OCI-LY3 (cell line): Measurements from ENCODE around the gene IQGAP2.

Experiments used
- H2AFZ ChIP-seq: fragments of 200-600, 300-600 bp; shearing (Covaris generic); 2 replicates; pipeline ENCODE4 v1.6.0; 2014; ENCODE audit warnings: antibody characterized with exemption, low read depth, low read length
- H3K27ac ChIP-seq: fragments of 200-600, 300-600 bp; sonication (generic); 2 replicates; pipeline ENCODE4 v1.5.1; 2014; ENCODE audit warnings: mild to moderate bottlenecking, low read length, moderate library complexity, mixed read lengths
- H3K27me3 ChIP-seq: fragments of 200-600, 300-600 bp; sonication (generic); 2 replicates; pipeline ENCODE4 v1.6.1; 2014; ENCODE audit warnings: low read depth, low read length, mixed read lengths
- H3K36me3 ChIP-seq: fragments of 200-600, 300-600 bp; sonication (generic); replicated peaks from 2 replicates; pipeline ENCODE3; 2014; ENCODE audit warnings: low read depth, low read length, mixed read lengths
- H3K4me1 ChIP-seq: fragments of 300-600, 200-600 bp; sonication (generic); 2 replicates; pipeline ENCODE4 v1.6.1; 2014; ENCODE audit warnings: low read length, mixed read lengths
- H3K4me2 ChIP-seq: fragments of 200-600, 300-600 bp; sonication (generic); 2 replicates; pipeline ENCODE4 v1.6.1; 2014; ENCODE audit warnings: low read length, mixed read lengths
- H3K4me3 ChIP-seq: fragments of 300-600, 200-600 bp; sonication (generic); 2 replicates; pipeline ENCODE4 v1.5.1; 2014; ENCODE audit warnings: antibody characterized with exemption, mild to moderate bottlenecking, low read length, moderate library complexity
- H3K79me2 ChIP-seq: fragments of 300-600, 200-600 bp; shearing (Covaris generic); 2 replicates; pipeline ENCODE4 v1.6.1; 2014; ENCODE audit warnings: mild to moderate bottlenecking, low read length, mixed read lengths
- H3K9ac ChIP-seq: fragments of 300-600, 200-600 bp; shearing (Covaris generic); 2 replicates; pipeline ENCODE4 v1.6.0; 2014; ENCODE audit warnings: mild to moderate bottlenecking, low read length, moderate library complexity
- H3K9me3 ChIP-seq: fragments of 200-600, 300-600 bp; shearing (Covaris generic); 2 replicates; pipeline ENCODE4 v1.6.1; 2014; ENCODE audit warnings: low read length, mixed read lengths; ENCODE audit not compliant: insufficient read depth
- H4K20me1 ChIP-seq: fragments of 200-600, 300-600 bp; sonication (generic); 2 replicates; pipeline ENCODE4 v1.6.1; 2016; ENCODE audit warnings: low read length, mixed read lengths; ENCODE audit not compliant: insufficient read depth
- EZH2phosphoT487 ChIP-seq: fragments of 200-600 bp; shearing (Covaris generic); IDR thresholded peaks from 2 replicates; pipeline ENCODE4 v1.6.1; 2018; ENCODE audit warnings: antibody characterized with exemption, mixed run types, low read depth
- TF ChIP-seq, protein P1 (sequence below): fragments of 200-600, 300-600 bp; sonication (generic); IDR thresholded peaks from 2 replicates; pipeline ENCODE4 v1.5.1; 2014; ENCODE audit warnings: antibody characterized with exemption, low read length, low read depth

The IQGAP2 gene

DNA sequence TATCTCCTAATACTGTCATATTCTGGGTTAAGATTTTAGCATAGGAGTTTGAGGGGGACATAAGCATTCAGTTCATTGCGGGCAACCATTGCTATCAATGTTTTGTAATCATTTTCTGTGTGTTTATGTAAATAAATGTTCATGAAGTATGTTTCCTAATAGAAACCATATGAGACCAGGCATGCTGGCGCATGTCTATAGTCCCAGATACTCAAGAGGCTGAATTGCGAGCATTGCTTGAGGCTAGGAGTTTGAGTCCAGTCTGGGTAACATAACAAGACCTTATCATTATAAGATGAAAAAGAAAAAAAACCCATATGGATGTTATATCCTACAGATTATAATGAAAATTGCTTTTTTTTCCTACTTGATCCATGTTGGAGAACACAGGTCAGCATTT, 129.0 kb downstream of the IQGAP2 start:
- Histone ChIP-seq H3K4me2 (no peak overlapping the region), H3K4me1 (no peaks in the 10 kb centered on the region), H3K9ac (no peak overlapping the region), H3K27ac (no peak overlapping the region), H3K4me3 (no peak overlapping the region), H3K9me3 (no peaks in the 10 kb centered on the region), H3K27me3 (no peaks in the 10 kb centered on the region), H3K79me2 (no peaks in the 10 kb centered on the region), H2AFZ (no peak overlapping the region), H4K20me1 (no peaks in the 10 kb centered on the region), H3K36me3 (no peaks in the 10 kb centered on the region)
- no peak for TF ChIP-seq EZH2phosphoT487
- TF ChIP-seq, protein P1, sequence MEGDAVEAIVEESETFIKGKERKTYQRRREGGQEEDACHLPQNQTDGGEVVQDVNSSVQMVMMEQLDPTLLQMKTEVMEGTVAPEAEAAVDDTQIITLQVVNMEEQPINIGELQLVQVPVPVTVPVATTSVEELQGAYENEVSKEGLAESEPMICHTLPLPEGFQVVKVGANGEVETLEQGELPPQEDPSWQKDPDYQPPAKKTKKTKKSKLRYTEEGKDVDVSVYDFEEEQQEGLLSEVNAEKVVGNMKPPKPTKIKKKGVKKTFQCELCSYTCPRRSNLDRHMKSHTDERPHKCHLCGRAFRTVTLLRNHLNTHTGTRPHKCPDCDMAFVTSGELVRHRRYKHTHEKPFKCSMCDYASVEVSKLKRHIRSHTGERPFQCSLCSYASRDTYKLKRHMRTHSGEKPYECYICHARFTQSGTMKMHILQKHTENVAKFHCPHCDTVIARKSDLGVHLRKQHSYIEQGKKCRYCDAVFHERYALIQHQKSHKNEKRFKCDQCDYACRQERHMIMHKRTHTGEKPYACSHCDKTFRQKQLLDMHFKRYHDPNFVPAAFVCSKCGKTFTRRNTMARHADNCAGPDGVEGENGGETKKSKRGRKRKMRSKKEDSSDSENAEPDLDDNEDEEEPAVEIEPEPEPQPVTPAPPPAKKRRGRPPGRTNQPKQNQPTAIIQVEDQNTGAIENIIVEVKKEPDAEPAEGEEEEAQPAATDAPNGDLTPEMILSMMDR: no peak

DNA sequence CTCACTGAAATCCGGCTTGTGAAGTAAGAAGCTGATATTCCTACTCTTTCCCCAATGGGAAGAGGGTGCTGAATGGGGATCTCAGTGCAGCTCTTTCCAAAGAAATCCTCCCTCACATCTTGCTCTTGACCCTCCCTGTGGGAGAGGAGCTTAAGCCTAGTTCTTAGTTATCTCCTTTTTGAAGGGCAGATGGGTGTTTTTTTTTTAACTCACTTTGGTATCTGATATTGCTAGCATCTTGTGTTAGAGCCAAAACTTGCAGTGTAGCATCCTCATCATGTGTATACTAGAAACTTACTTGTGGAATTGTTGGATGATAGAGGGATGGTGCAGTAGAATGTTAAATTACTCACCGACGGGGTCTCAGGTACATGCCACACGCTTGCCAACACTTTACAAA, 129.9 kb downstream of the IQGAP2 start:
- no peak overlapping the region for H3K4me2 ChIP-seq
- H3K27ac ChIP-seq: no peak overlapping the region
- H2AFZ ChIP-seq: no peak overlapping the region
- no peaks in the 10 kb centered on the region for H3K79me2 ChIP-seq
- H3K36me3 ChIP-seq: no peaks in the 10 kb centered on the region
- H3K4me3 ChIP-seq: no peak overlapping the region
- TF ChIP-seq, protein P1: no peak
- TF ChIP-seq EZH2phosphoT487: no peak
- no peaks in the 10 kb centered on the region for H3K27me3 ChIP-seq
- no peaks in the 10 kb centered on the region for H3K4me1 ChIP-seq
- no peak overlapping the region for H3K9ac ChIP-seq
- H4K20me1 ChIP-seq: no peaks in the 10 kb centered on the region
- no peaks in the 10 kb centered on the region for H3K9me3 ChIP-seq

DNA sequence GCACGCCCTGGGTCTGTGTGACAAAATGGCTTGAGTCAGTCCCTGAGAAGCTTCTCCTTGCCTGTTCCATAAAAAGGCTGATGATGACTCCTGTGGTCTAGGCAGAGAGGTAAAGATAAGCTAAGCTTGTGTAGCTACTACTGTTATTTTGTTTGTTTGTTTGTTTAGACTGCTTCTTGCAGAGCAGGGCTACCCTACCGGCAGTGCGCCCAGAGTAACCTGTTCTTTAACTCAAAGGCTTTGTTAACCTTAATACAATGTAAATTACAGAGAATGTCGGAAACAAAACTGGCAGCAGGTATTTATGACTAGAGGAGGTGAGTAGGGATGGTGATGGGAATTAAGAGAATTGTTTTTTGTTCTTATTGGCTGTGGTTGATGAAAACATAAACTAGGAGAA, 132.5 kb downstream of the IQGAP2 start:
- TF ChIP-seq, protein P1: no peak
- no peak for TF ChIP-seq EZH2phosphoT487
- no peak overlapping the region for H3K9ac ChIP-seq
- H4K20me1 ChIP-seq: no peaks in the 10 kb centered on the region
- no peaks in the 10 kb centered on the region for H3K79me2 ChIP-seq
- H3K4me1 ChIP-seq: no peaks in the 10 kb centered on the region
- H2AFZ ChIP-seq: no peak overlapping the region
- no peak overlapping the region for H3K27ac ChIP-seq
- no peak overlapping the region for H3K4me3 ChIP-seq
- H3K4me2 ChIP-seq: no peak overlapping the region
- no peaks in the 10 kb centered on the region for H3K27me3 ChIP-seq
- H3K36me3 ChIP-seq: no peaks in the 10 kb centered on the region
- no peaks in the 10 kb centered on the region for H3K9me3 ChIP-seq

DNA sequence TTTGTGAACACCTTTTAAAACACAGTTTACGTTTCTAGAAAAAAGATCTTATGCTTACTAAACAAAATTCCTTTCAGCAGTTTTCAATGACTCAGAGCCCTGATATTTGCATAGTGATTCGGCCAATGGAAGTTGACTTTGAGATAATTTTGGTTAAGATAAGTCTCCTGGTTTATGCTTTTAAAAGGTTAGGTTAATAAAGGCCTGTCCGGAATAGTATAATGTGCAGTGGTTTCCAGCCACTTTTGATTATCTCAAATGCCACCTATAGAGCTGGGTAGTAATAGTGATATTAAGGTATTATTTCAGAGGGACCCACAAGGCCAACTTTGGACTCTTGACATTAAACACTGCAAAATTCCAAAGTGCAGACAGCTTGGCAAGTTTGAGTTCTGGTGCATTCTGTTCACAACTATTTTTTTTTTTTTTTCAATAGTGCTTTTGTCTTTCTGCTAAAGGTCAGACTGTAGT, 134.0 kb downstream of the IQGAP2 start:
- TF ChIP-seq EZH2phosphoT487: no peak
- TF ChIP-seq, protein P1: no peak
- no peaks in the 10 kb centered on the region for H3K79me2 ChIP-seq
- no peaks in the 10 kb centered on the region for H3K27me3 ChIP-seq
- no peaks in the 10 kb centered on the region for H3K4me1 ChIP-seq
- H3K9ac ChIP-seq: no peak overlapping the region
- no peak overlapping the region for H2AFZ ChIP-seq
- no peak overlapping the region for H3K4me3 ChIP-seq
- H4K20me1 ChIP-seq: no peaks in the 10 kb centered on the region
- H3K4me2 ChIP-seq: no peak overlapping the region
- H3K9me3 ChIP-seq: no peaks in the 10 kb centered on the region
- H3K27ac ChIP-seq: no peak overlapping the region
- no peaks in the 10 kb centered on the region for H3K36me3 ChIP-seq
